PC-9 (cell line): ENCODE results near the gene SDHA. TPM values are rescaled to one million over a fixed set of nuclear protein-coding genes. Genes with fewer than 3 reads are reported as not detected.
A peak's percentile ranks its signal among the peaks of the same experiment; 100 is the strongest.

Experiments used
- BruUV-seq: library from RNA; stranded (reverse); fragments of 400-500 nt; replicated peaks from 2 replicates; lab custom pipeline; 2021; lab: Mats Ljungman, UMichigan
- CTCF ChIA-PET: fragments of 300-600 bp; sonication (Branson Sonifier 250); formaldehyde crosslinking; loops from one replicate; lab custom pipeline; 2022; ENCODE audit warnings: antibody characterized with exemption; lab: Charles Lee
- POLR2A ChIA-PET: fragments of 300-600 bp; sonication (Branson Sonifier 250); formaldehyde crosslinking; loops from one replicate; lab custom pipeline; 2022; ENCODE audit warnings: antibody characterized with exemption; ENCODE audit not compliant: unreplicated experiment; lab: Charles Lee
- DNase-seq, 2 experiments: peaks; one replicate each; pipeline versions ENCODE4 v3.0.0 to v3.0.0-alpha.2; 2015 to 2022; ENCODE audit warnings: mixed read lengths in 1 of 2
- H2AFZ ChIP-seq: fragments of 200-600 bp; sonication (generic); 2 replicates; pipeline ENCODE4 v1.8.1; 2017; ENCODE audit warnings: antibody characterized with exemption
- H3F3A ChIP-seq: fragments of 200-600 bp; sonication (generic); 2 replicates; pipeline ENCODE4 v1.8.1; 2017; ENCODE audit warnings: antibody characterized with exemption, mild to moderate bottlenecking, low read depth; ENCODE audit not compliant: insufficient read depth
- H3K27ac ChIP-seq: fragments of 200-600 bp; sonication (generic); 2 replicates; pipeline ENCODE4 v1.6.1; 2016; ENCODE audit warnings: mixed run types
- H3K27me3 ChIP-seq: fragments of 200-600 bp; sonication (generic); 2 replicates; pipeline ENCODE4 v1.6.1; 2016; ENCODE audit warnings: low read depth, mixed run types; ENCODE audit not compliant: insufficient read depth
- H3K36me3 ChIP-seq: fragments of 200-600 bp; sonication (generic); 2 replicates; pipeline ENCODE4 v1.6.1; 2016; ENCODE audit warnings: low read depth, mixed run types
- H3K4me1 ChIP-seq: fragments of 200-600 bp; sonication (generic); replicated peaks from 2 replicates; pipeline ENCODE4 v1.6.1; 2016; ENCODE audit warnings: mixed run types; ENCODE audit not compliant: insufficient read depth
- H3K4me2 ChIP-seq: fragments of 200-600 bp; sonication (generic); 2 replicates; pipeline ENCODE4 v1.6.1; 2017; ENCODE audit warnings: mixed run types
- H3K4me3 ChIP-seq: fragments of 200-600 bp; sonication (generic); 2 replicates; pipeline ENCODE4 v1.6.1; 2016; ENCODE audit warnings: mixed run types
- H3K79me2 ChIP-seq: fragments of 200-600 bp; sonication (generic); 2 replicates; pipeline ENCODE4 v1.6.1; 2017; ENCODE audit warnings: low read depth, mixed run types
- H3K9me2 ChIP-seq: fragments of 200-600 bp; sonication (generic); 2 replicates; pipeline ENCODE4 v1.8.1; 2017; ENCODE audit warnings: mild to moderate bottlenecking; ENCODE audit not compliant: insufficient read depth
- H3K9me3 ChIP-seq: fragments of 200-600 bp; sonication (generic); 2 replicates; pipeline ENCODE4 v1.8.1; 2016; ENCODE audit warnings: low read depth; ENCODE audit not compliant: insufficient read depth
- H4K20me1 ChIP-seq: fragments of 200-600 bp; sonication (generic); 2 replicates; pipeline ENCODE4 v1.8.1; 2017; ENCODE audit not compliant: insufficient read depth
- EZH2 ChIP-seq: fragments of 200-600 bp; sonication (generic); IDR thresholded peaks from 2 replicates; pipeline ENCODE4 v1.8.0; 2017; ENCODE audit warnings: antibody characterized with exemption, low read depth
- intact Hi-C: fragments of 100-400 bp; cut with micrococcal nuclease; formaldehyde crosslinking; loops from one replicate; pipeline ENCODE4 v1.10.0; 2022; ENCODE audit not compliant: unreplicated experiment
- total RNA-seq: library from RNA; stranded (reverse); gene quantifications from 2 replicates; pipeline ENCODE4 v1.2.3, GENCODE V29; 2021
- TF ChIP-seq, protein P1 (sequence below): fragments of 200-600 bp; sonication (generic); conservative IDR thresholded peaks from 2 replicates; pipeline ENCODE4 v1.6.1; 2017; ENCODE audit warnings: mixed run types, antibody characterized with exemption, mild to moderate bottlenecking, moderate library complexity

The SDHA gene
- total RNA-seq, 1 experiment from 2014 or later: 347 TPM

DNA sequence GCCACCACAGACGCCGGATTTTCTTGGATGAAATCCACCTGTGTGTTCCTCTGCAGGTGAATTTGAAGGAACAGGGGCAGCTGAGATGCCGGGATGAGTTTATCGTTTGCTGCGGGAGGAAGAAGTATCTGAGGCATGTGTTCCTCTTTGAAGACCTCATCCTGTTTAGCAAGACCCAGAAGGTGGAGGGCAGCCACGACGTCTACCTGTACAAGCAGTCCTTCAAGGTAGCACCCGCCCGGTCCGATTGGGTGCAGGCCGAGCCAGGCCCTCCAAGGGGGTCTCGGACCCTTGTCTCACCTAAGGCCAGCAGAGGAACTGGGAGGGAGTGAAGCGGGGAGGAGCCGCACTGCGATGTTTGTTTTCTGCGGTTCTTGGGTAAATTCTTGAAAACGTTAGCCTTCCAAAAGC lies 45.3 kb upstream of the SDHA start:
- intact Hi-C loops: no loop called here
- Histone ChIP-seq H3K79me2 (no peaks in the 10 kb centered on the region), H3K27ac (no peak overlapping the region), H3K4me1 (no peaks in the 10 kb centered on the region), H3K4me3 (no peak overlapping the region), H3F3A (no peaks in the 10 kb centered on the region), H3K36me3 (no peaks in the 10 kb centered on the region), H3K9me3 (no peaks in the 10 kb centered on the region), H4K20me1 (0 out of 2 replicates have a peak, but pooled peaks cover 8% of the 10 kb centered on the region), H2AFZ (no peak overlapping the region), H3K4me2 (no peak overlapping the region), H3K27me3 (peaks cover 92% of the 10 kb centered on the region), H3K9me2 (no peaks in the 10 kb centered on the region)
- no TSS peak for BruUV-seq
- POLR2A ChIA-PET: no interaction called here
- no peak for TF ChIP-seq EZH2
- TF ChIP-seq, protein P1, sequence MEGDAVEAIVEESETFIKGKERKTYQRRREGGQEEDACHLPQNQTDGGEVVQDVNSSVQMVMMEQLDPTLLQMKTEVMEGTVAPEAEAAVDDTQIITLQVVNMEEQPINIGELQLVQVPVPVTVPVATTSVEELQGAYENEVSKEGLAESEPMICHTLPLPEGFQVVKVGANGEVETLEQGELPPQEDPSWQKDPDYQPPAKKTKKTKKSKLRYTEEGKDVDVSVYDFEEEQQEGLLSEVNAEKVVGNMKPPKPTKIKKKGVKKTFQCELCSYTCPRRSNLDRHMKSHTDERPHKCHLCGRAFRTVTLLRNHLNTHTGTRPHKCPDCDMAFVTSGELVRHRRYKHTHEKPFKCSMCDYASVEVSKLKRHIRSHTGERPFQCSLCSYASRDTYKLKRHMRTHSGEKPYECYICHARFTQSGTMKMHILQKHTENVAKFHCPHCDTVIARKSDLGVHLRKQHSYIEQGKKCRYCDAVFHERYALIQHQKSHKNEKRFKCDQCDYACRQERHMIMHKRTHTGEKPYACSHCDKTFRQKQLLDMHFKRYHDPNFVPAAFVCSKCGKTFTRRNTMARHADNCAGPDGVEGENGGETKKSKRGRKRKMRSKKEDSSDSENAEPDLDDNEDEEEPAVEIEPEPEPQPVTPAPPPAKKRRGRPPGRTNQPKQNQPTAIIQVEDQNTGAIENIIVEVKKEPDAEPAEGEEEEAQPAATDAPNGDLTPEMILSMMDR: no peak
- no peak for DNase-seq
- CTCF ChIA-PET: no interaction called here

DNA sequence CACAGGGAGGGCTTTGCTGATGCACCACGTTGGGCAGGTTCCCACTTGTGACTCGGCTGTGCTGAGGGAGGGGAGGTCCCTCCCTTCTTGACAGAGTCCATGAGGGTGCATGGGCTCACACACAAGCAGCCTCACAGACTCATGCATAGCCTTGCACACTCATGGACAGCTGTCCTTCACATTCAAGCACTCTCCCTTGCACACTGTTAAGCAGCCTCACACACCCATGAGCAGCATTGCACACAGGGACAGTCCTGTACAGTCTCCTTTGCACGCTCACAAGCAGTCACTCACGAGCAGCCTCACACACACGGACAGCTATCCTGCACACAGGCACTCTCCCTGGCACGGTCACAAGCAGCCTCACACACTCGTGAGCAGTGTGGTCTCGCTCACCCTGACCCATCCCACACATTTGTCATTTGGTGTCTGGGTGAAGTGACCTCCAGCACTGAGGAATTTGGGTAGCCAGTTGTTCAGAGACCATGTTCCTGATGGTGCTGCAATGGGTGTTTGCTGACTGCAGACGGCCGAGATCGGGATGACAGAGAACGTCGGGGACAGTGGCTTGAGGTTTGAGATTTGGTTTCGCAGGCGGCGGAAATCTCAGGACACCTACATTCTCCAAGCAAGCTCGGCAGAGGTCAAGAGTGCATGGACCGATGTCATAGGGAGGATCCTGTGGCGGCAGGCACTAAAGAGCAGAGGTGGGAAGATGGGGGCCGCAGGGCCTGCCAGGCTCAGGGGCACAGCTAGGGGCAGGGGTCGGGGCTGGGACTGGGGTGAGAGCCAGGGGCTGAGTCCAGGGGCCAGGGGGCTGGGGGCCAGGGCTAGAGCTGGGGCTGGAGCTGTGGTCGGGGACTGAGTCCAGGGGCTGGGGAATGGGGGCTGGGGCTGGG lies 44.5 kb upstream of the SDHA start:
- Histone ChIP-seq H3K36me3 (no peaks in the 10 kb centered on the region), H3K9me3 (no peaks in the 10 kb centered on the region), H3K9me2 (no peaks in the 10 kb centered on the region), H3K4me3 (no peak overlapping the region), H3K4me2 (no peak overlapping the region), H3K79me2 (no peaks in the 10 kb centered on the region), H3F3A (no peaks in the 10 kb centered on the region), H4K20me1 (0 out of 2 replicates have a peak, but pooled peaks cover 8% of the 10 kb centered on the region), H3K27me3 (peaks cover 93% of the 10 kb centered on the region), H2AFZ (no peak overlapping the region), H3K4me1 (no peaks in the 10 kb centered on the region), H3K27ac (no peak overlapping the region)
- no TSS peak for BruUV-seq
- ChIA-PET CTCF (no interaction called here), POLR2A (no interaction called here)
- no peak for DNase-seq
- TF ChIP-seq EZH2: 0 out of 2 replicates have a peak, but pooled peaks have one; percentile 32
- TF ChIP-seq, protein P1: no peak
- intact Hi-C loops: no loop called here

DNA sequence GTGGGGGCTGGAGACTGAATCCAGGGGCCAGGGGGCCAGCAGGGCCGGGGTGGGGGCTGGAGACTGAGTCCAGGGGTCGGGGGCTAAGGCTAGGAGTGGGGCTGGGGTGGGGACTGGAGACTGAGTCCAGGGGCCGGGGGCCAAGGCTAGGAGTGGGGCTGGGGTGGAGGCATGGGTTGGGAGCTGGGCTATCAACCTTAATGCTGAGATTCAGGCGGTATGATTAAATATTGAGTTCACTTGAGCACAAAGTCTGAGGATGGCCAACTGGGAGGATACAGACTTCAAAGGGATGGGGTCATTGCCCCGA lies 43.9 kb upstream of the SDHA start:
- no peak for DNase-seq
- H3F3A ChIP-seq: no peaks in the 10 kb centered on the region
- no peaks in the 10 kb centered on the region for H3K36me3 ChIP-seq
- peaks cover 94% of the 10 kb centered on the region for H3K27me3 ChIP-seq
- no peak overlapping the region for H3K27ac ChIP-seq
- H3K79me2 ChIP-seq: no peaks in the 10 kb centered on the region
- H3K9me3 ChIP-seq: no peaks in the 10 kb centered on the region
- H3K4me2 ChIP-seq: no peak overlapping the region
- no peaks in the 10 kb centered on the region for H3K9me2 ChIP-seq
- H4K20me1 ChIP-seq: 0 out of 2 replicates have a peak, but pooled peaks cover 8% of the 10 kb centered on the region
- ChIA-PET CTCF (no interaction called here), POLR2A (no interaction called here)
- H3K4me3 ChIP-seq: no peak overlapping the region
- no peak overlapping the region for H2AFZ ChIP-seq
- no TSS peak for BruUV-seq
- TF ChIP-seq, protein P1: no peak
- no peak for TF ChIP-seq EZH2
- H3K4me1 ChIP-seq: no peaks in the 10 kb centered on the region
- intact Hi-C loops: no loop called here
